Peyer's patch (tissue), 4 donors: Measurements from ENCODE around the gene SCN2A.

Experiments used
- POLR2A ChIP-seq, 2 donors: fragments of 450-650 bp; IDR thresholded peaks; one replicate each; pipeline ENCODE4 v1.5.1; 2017; ENCODE audit warnings: antibody characterized with exemption in 2 of 2, mild to moderate bottlenecking in 2 of 2, moderate library complexity in 2 of 2
- TF ChIP-seq, protein P1 (sequence below), 6 experiments: fragments of 450-650 bp in 4 of 6; fragments of 200-600 bp in 2 of 6; sonication (generic) in 1 of 6; IDR thresholded peaks; one replicate each; pipeline ENCODE4 v1.5.1; 2017 to 2019; ENCODE audit warnings: antibody characterized with exemption in 6 of 6, mild to moderate bottlenecking in 3 of 6, moderate library complexity in 1 of 6

DNA sequence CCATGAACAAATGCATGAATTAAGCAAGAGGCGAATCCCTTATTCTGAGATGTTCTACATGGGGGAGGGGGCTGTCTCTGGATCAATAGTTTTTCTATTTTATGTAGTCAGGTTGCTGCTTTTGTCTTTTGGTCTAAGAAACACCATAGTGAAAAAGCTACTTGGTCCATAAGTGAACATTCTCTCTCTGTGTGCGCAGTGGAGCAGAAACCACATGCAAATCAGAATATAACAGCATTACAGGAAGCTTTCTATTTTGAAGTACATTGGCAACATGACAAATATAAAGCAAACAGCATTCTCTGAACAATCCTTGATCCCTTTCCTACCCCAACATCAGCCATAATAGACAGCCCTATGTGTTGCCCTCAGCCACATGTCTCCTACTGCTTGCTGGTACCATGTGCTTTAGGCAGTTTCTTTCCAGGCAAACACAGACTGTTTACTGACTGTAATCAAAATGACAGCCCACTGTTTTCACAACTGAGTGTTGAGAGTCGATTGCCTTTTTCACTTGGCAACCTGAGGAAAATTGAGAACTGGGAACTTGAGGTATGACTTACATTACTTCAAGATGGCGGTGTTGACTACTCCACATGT, 45.9 kb upstream of the SCN2A start:
- no peak for TF ChIP-seq POLR2A (IDR thresholded peaks at IDR 0.05)
- TF ChIP-seq, protein P1, sequence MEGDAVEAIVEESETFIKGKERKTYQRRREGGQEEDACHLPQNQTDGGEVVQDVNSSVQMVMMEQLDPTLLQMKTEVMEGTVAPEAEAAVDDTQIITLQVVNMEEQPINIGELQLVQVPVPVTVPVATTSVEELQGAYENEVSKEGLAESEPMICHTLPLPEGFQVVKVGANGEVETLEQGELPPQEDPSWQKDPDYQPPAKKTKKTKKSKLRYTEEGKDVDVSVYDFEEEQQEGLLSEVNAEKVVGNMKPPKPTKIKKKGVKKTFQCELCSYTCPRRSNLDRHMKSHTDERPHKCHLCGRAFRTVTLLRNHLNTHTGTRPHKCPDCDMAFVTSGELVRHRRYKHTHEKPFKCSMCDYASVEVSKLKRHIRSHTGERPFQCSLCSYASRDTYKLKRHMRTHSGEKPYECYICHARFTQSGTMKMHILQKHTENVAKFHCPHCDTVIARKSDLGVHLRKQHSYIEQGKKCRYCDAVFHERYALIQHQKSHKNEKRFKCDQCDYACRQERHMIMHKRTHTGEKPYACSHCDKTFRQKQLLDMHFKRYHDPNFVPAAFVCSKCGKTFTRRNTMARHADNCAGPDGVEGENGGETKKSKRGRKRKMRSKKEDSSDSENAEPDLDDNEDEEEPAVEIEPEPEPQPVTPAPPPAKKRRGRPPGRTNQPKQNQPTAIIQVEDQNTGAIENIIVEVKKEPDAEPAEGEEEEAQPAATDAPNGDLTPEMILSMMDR (IDR thresholded peaks at IDR 0.05) = no peak
